Endothelial cell of umbilical vein (primary cell): ENCODE data around the gene HDAC1. TPM values are rescaled to one million over a fixed set of nuclear protein-coding genes. Genes with fewer than 3 reads are reported as not detected.

Experiments
- BruUV-seq: library from RNA; stranded (reverse); fragments of 400-500 nt; replicated peaks from 2 replicates; lab custom pipeline; 2021; lab: Mats Ljungman, UMichigan
- CTCF ChIA-PET: fragments of 300-600, 350-600 bp; sonication (Branson Sonifier 250); formaldehyde crosslinking; loops from one replicate; lab custom pipeline; 2021; ENCODE audit warnings: antibody characterized with exemption, inconsistent platforms; lab: Charles Lee
- POLR2A ChIA-PET: fragments of 300-600, 350-600 bp; sonication (Branson Sonifier 250); formaldehyde crosslinking; loops from one replicate; lab custom pipeline; 2021; ENCODE audit warnings: antibody characterized with exemption, inconsistent platforms; lab: Charles Lee
- DNase-seq: peaks from one replicate; pipeline ENCODE4 v3.0.0-alpha.2; 2011; ENCODE audit warnings: low read depth, low spot score
- FAIRE-seq: peaks from 2 replicates; lab custom pipeline; 2011; peaks lifted over from hg19 to GRCh38; lab: Jason Lieb, UNC
- H2AFZ ChIP-seq: 2 replicates; pipeline ENCODE4 v1.6.0; 2012; ENCODE audit warnings: low read depth, low read length, control low read depth, inconsistent platforms
- H3K27ac ChIP-seq: 2 replicates; pipeline ENCODE4 v1.5.1; 2011; ENCODE audit warnings: low read depth, mild to moderate bottlenecking, control low read depth, low read length, moderate library complexity; ENCODE audit not compliant: insufficient read depth
- H3K27me3 ChIP-seq, 2 experiments: 2 replicates each; pipeline versions ENCODE4 v1.6.0 to v1.6.1; 2011; ENCODE audit warnings: low read length in 2 of 2, mixed read lengths in 1 of 2; ENCODE audit not compliant: control insufficient read depth in 2 of 2, insufficient read depth in 2 of 2
- H3K36me3 ChIP-seq, 2 experiments: 2 replicates in 1 of 2; 3 replicates in 1 of 2; pipeline ENCODE4 v1.5.1; 2011; ENCODE audit warnings: low read length in 2 of 2, mild to moderate bottlenecking in 1 of 2, moderate library complexity in 1 of 2; ENCODE audit not compliant: control insufficient read depth in 2 of 2, insufficient read depth in 2 of 2; ENCODE audit errors: extremely low read depth in 1 of 2
- H3K4me1 ChIP-seq: 3 replicates; pipeline ENCODE4 v1.5.1; 2011; ENCODE audit warnings: mild to moderate bottlenecking, low read length; ENCODE audit not compliant: control insufficient read depth, insufficient read depth; ENCODE audit errors: extremely low read depth
- H3K4me2 ChIP-seq: 2 replicates; pipeline ENCODE4 v1.6.1; 2011; ENCODE audit warnings: low read length, control low read depth, mixed read lengths; ENCODE audit not compliant: insufficient read depth
- H3K4me3 ChIP-seq, 3 experiments: fragments of 200-600 bp in 1 of 3; sonication (generic), shearing (Covaris generic) in 1 of 3; replicated peaks in 1 of 3; 2 replicates each; pipeline ENCODE4 v1.5.1; 2011 to 2016; ENCODE audit warnings: control low read depth in 3 of 3, low read length in 3 of 3, mild to moderate bottlenecking in 2 of 3, inconsistent platforms in 1 of 3, low read depth in 1 of 3, moderate library complexity in 1 of 3; ENCODE audit not compliant: insufficient read depth in 1 of 3
- H3K79me2 ChIP-seq: 2 replicates; pipeline ENCODE4 v1.6.0; 2012; ENCODE audit warnings: low read length, inconsistent platforms; ENCODE audit not compliant: control insufficient read depth, insufficient read depth
- H3K9ac ChIP-seq: replicated peaks from 2 replicates; pipeline ENCODE3; 2011; ENCODE audit warnings: low read length, control low read depth; ENCODE audit not compliant: insufficient read depth; ENCODE audit errors: extremely low read depth
- H3K9me1 ChIP-seq: replicated peaks from 3 replicates; pipeline ENCODE4 v1.6.0; 2011; ENCODE audit warnings: mild to moderate bottlenecking, low read length; ENCODE audit not compliant: control insufficient read depth, insufficient read depth; ENCODE audit errors: extremely low read depth
- H3K9me3 ChIP-seq: replicated peaks from 2 replicates; pipeline ENCODE4 v1.5.1; 2012; ENCODE audit warnings: low read length, inconsistent platforms; ENCODE audit not compliant: control insufficient read depth, insufficient read depth
- H4K20me1 ChIP-seq: replicated peaks from 2 replicates; pipeline ENCODE3; 2011; ENCODE audit warnings: mild to moderate bottlenecking, low read length; ENCODE audit not compliant: control insufficient read depth, insufficient read depth; ENCODE audit errors: extremely low read depth
- CTCF ChIP-seq, 2 donors: IDR thresholded peaks; 1 replicate in 1 of 2; 2 replicates in 1 of 2; pipeline ENCODE4 v1.5.1; 2011; ENCODE audit warnings: low read length in 2 of 2, mild to moderate bottlenecking in 2 of 2, moderate library complexity in 2 of 2, control low read depth in 1 of 2, inconsistent platforms in 1 of 2, low read depth in 1 of 2; ENCODE audit not compliant: insufficient read depth in 1 of 2; ENCODE audit errors: extremely low read depth in 1 of 2
- EZH2 ChIP-seq: IDR thresholded peaks from 2 replicates; pipeline ENCODE4 v1.6.1; 2012; ENCODE audit warnings: borderline replicate concordance, low read depth, mild to moderate bottlenecking, moderate library complexity, low read length, inconsistent platforms; ENCODE audit not compliant: severe bottlenecking
- FOS ChIP-seq: IDR thresholded peaks from 2 replicates; pipeline ENCODE4 v1.6.1; 2011; ENCODE audit warnings: mild to moderate bottlenecking, low read length, moderate library complexity, borderline replicate concordance; ENCODE audit not compliant: insufficient read depth
- GATA2 ChIP-seq: IDR thresholded peaks from 2 replicates; pipeline ENCODE4 v1.7.0; 2011; ENCODE audit warnings: low read depth, mild to moderate bottlenecking, moderate library complexity, mixed read lengths, low read length; ENCODE audit not compliant: insufficient read length, insufficient read depth
- JUN ChIP-seq: IDR thresholded peaks from 2 replicates; pipeline ENCODE4 v1.6.1; 2011; ENCODE audit warnings: borderline replicate concordance, low read depth; ENCODE audit not compliant: insufficient read length, insufficient read depth
- MAX ChIP-seq: IDR thresholded peaks from 2 replicates; pipeline ENCODE4 v1.6.1; 2011; ENCODE audit not compliant: insufficient read depth, insufficient read length
- MYC ChIP-seq: IDR thresholded peaks from one replicate; pipeline ENCODE4 v1.6.1; 2011; ENCODE audit warnings: mild to moderate bottlenecking, low read depth, low read length
- POLR2A ChIP-seq: IDR thresholded peaks from 2 replicates; pipeline ENCODE4 v1.6.1; 2012; ENCODE audit warnings: low read depth, mild to moderate bottlenecking, control low read depth, low read length
- POLR2AphosphoS5 ChIP-seq: IDR thresholded peaks from 2 replicates; pipeline ENCODE4 v1.6.1; 2012; ENCODE audit warnings: low read depth, mild to moderate bottlenecking, control low read depth, low read length, moderate library complexity; ENCODE audit not compliant: insufficient read depth
- dilution Hi-C: fragments of 300-500 bp; cut with MboI; formaldehyde crosslinking; loops from one replicate; pipeline ENCODE4 v1.15.0; 2019; ENCODE audit warnings: low sequenced_read_pairs; ENCODE audit not compliant: extremely low pct_ligation_motif_present
- intact Hi-C: fragments of 100-400 bp; cut with micrococcal nuclease; formaldehyde crosslinking; loops from one replicate; pipeline ENCODE4 v1.10.0; 2022
- polyA plus RNA-seq, 4 experiments: library from polyadenylated mRNA; depleted of rRNA in 3 of 4; stranded (reverse) in 3 of 4; unstranded in 1 of 4; fragments of >200 nt; gene quantifications; 2 replicates each; pipeline versions ENCODE4 v1.2.1 to v1.2.3, GENCODE V29; 2011 to 2012; ENCODE audit warnings: missing spikeins in 1 of 4
- total RNA-seq: library from RNA; stranded (reverse); gene quantifications from 2 replicates; pipeline ENCODE4 v1.2.3, GENCODE V29; 2021

HDAC1 gene
- total and polyA plus RNA-seq, 2 donors (not counting 3 experiments of a cell fraction or from before 2014, with no cell fraction given) = 138 to 141 TPM

- H3K27me3 ChIP-seq = no peaks in the 10 kb centered on the region
- peak within 1 kb of the TSS in 2 of 3 experiments; percentile 14 to 31 for H3K4me3 ChIP-seq
- no TSS peak for BruUV-seq
- no peaks in the 10 kb centered on the region for H3K9me1 ChIP-seq
- peak within 1 kb of the TSS; percentile 49 for H3K4me2 ChIP-seq
- H2AFZ ChIP-seq = peak within 1 kb of the TSS; percentile 17
- H3K79me2 ChIP-seq = no peaks in the 10 kb centered on the region
- ChIA-PET CTCF (interaction anchor here (0.9 to 2.0 kb wide), 8 partner anchors 9 to 146 kb away, joined by 3 to 16 read pairs (median 4); partner anchors contain the start of gene MARCKSL1), POLR2A (interaction anchor here (1.7 kb wide), 1 partner anchor 27 kb away, joined by 8 read pairs; the partner anchor contains the start of gene MARCKSL1)
- no peak for TF ChIP-seq CTCF (IDR thresholded peaks at IDR 0.05; ENCODE audit: extremely low read depth in 1 of 2, insufficient read depth in 1 of 2, low read depth in 1 of 2, low read length in 2 of 2)
- no peak for TF ChIP-seq JUN
- no peak for TF ChIP-seq FOS
- no peak for TF ChIP-seq POLR2AphosphoS5
- TF ChIP-seq MAX = no peak
- no peak for TF ChIP-seq MYC
- no peak for TF ChIP-seq POLR2A
- no peak for TF ChIP-seq GATA2
- no peak for TF ChIP-seq EZH2
- dilution Hi-C loops = no loop called here
- no peaks in the 10 kb centered on the region for H4K20me1 ChIP-seq
- H3K27ac ChIP-seq = no peak within 1 kb of the TSS
- no peak for FAIRE-seq
- H3K4me1 ChIP-seq = peaks cover 7% of the 10 kb centered on the region
- intact Hi-C loops = loop anchor here (1.0 to 5.0 kb wide), 2 partner anchors 27 to 145 kb away; no protein-coding TSS in a partner anchor
- H3K9me3 ChIP-seq = no peaks in the 10 kb centered on the region
- H3K9ac ChIP-seq = no peak within 1 kb of the TSS
- DNase-seq = no peak
- H3K36me3 ChIP-seq = peaks cover 0 to 30% of the 10 kb centered on the region in 2 experiments
Measured at GRCh38 chr1:32362474-32363313, 70.8 kb downstream of the HDAC1 start, which contains the start of the genes FAM229A and TSSK3. TSS of gene FAM229A (minus strand) at chr1:32362485. CDS start at chr1:32362091, 394 bp downstream. TSS of gene TSSK3 (plus strand) at chr1:32362539. CDS start at chr1:32362702, 163 bp downstream.
